BJ (cell line): ENCODE data around the gene ZNF208. TPM values are rescaled to one million over a fixed set of nuclear protein-coding genes. Genes with fewer than 3 reads are reported as not detected.
"Not testable (repeated sequence)": the region's sequence is repeated elsewhere in the genome, so short reads cannot be mapped to it uniquely, and the experiment has no call there.

Experiments
- CTCF ChIA-PET: fragments of 350-600 bp; formaldehyde crosslinking; extraction: SDS; loops from one replicate; lab custom pipeline; 2021; ENCODE audit warnings: antibody characterized with exemption, inconsistent platforms; lab: Yijun Ruan, JAX
- POLR2A ChIA-PET: fragments of 300-600 bp; sonication (Branson Sonifier 250); formaldehyde crosslinking; extraction: SDS; loops from one replicate; lab custom pipeline; 2021; ENCODE audit warnings: antibody characterized with exemption; lab: Charles Lee
- DNase-seq: peaks from one replicate; pipeline ENCODE4 v3.0.0-alpha.2; 2011; ENCODE audit warnings: low read depth
- H3K27me3 ChIP-seq: 2 replicates; pipeline ENCODE4 v1.6.0; 2011; ENCODE audit warnings: low read length; ENCODE audit not compliant: control insufficient read depth, insufficient read depth
- H3K36me3 ChIP-seq: 2 replicates; pipeline ENCODE4 v1.5.1; 2011; ENCODE audit warnings: low read length; ENCODE audit not compliant: control insufficient read depth, insufficient read depth
- H3K4me3 ChIP-seq: 2 replicates; pipeline ENCODE4 v1.5.1; 2011; ENCODE audit warnings: low read depth, mild to moderate bottlenecking, control low read depth, low read length
- CTCF ChIP-seq: IDR thresholded peaks from 2 replicates; pipeline ENCODE4 v1.5.1; 2011; ENCODE audit warnings: low read depth, mild to moderate bottlenecking, control low read depth, inconsistent platforms, low read length, moderate library complexity; ENCODE audit not compliant: insufficient read depth
- polyA plus RNA-seq: library from polyadenylated mRNA; depleted of rRNA; stranded (reverse); fragments of >200 nt; gene quantifications from 2 replicates; pipeline ENCODE4 v1.2.3, GENCODE V29; 2011

Gene ZNF208
- polyA plus RNA-seq, 1 experiment = not detected

DNA sequence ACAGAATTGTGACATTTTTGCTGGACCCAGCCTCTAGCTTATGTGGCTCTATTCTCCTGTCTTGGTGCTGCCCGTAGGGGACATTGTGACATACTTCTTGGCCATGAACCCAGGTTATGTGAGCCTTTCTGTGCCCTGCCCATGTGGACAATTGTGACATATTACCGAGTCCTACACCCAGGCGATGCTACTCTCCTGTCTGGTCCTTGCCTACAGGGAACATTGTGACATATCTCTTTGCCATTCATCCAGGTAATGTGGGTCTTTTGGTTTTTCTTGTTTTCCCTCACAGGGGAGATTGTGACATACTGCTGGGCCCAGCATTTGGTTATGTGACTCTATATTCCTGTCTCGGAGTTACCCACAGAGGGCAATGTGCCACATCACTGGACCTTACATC lies 103.2 kb downstream of the ZNF208 start:
- ChIA-PET CTCF (no interaction called here), POLR2A (no interaction called here)
- no peak overlapping the region for H3K4me3 ChIP-seq
- no peaks in the 10 kb centered on the region for H3K36me3 ChIP-seq
- no peak for TF ChIP-seq CTCF
- no peaks in the 10 kb centered on the region for H3K27me3 ChIP-seq
- no peak for DNase-seq

DNA sequence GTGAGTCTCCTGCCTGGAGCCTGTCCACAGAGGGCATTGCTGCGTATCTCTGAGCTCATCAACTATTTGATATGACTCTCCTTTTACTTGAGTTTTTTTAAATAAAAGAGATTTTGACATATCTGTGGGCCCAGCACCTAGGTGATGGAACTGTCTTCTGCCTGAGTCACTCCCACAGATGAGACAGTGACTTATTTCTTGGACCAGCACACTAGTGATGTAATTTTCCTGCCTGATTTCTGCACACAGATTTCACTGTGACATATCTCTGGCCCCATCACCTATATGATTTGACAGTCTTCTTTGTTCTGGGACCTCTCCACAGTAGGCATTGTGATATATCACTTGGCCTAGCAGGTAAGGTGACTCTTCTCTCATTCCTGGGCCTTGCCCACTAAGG lies 108.2 kb downstream of the ZNF208 start:
- no peak for DNase-seq
- Histone ChIP-seq H3K36me3 (no peaks in the 10 kb centered on the region), H3K4me3 (no peak overlapping the region), H3K27me3 (no peaks in the 10 kb centered on the region)
- ChIA-PET POLR2A (no interaction called here), CTCF (no interaction called here)
- TF ChIP-seq CTCF = no peak

DNA sequence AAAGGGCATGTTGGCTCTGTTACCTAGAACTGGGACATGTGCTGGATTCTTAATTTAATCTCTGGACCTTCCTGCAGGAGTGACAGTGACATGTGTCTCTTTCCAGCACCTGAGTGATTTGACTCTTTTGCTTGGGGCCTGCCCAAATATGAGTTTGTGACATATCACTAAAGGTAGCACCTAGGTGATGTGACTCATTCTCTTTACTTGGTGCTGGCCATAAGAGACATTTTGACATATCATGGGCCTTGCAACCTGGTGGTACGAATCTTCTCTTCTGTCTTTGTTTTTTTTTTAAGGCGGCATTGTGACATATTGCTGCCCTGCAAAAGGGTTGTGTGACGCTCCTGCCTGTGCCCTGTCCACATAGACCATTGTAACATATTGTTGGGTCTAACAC lies 108.9 kb downstream of the ZNF208 start:
- no peaks in the 10 kb centered on the region for H3K36me3 ChIP-seq
- POLR2A ChIA-PET = no interaction called here
- CTCF ChIA-PET = no interaction called here

DNA sequence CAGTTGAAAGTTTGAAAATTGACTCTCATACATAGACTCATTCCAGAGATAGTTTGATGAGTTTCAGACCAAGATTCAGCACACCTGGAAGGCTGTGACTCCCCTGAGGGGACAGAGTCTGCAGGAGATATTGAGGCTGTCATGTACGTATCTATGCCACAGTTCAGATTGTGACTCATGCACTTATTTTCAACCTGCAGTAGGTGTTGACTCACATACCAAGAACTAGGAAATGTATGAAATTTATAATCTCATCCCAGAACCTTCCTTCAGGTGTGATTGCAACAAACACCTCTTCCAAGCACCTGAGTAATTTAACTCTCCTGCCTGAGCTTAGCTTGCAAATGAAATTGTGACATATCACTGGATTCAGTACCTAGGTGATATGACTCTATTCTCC lies 110.3 kb downstream of the ZNF208 start:
- no peak overlapping the region for H3K4me3 ChIP-seq
- ChIA-PET CTCF (no interaction called here), POLR2A (no interaction called here)
- no peaks in the 10 kb centered on the region for H3K36me3 ChIP-seq
- DNase-seq = no peak
- no peaks in the 10 kb centered on the region for H3K27me3 ChIP-seq
- TF ChIP-seq CTCF = no peak

More for the DNA sequence above, 108.9 kb downstream of the ZNF208 start:
- DNase-seq = no peak
- TF ChIP-seq CTCF = no peak
- H3K27me3 ChIP-seq = no peaks in the 10 kb centered on the region
- H3K4me3 ChIP-seq = no peak overlapping the region

DNA sequence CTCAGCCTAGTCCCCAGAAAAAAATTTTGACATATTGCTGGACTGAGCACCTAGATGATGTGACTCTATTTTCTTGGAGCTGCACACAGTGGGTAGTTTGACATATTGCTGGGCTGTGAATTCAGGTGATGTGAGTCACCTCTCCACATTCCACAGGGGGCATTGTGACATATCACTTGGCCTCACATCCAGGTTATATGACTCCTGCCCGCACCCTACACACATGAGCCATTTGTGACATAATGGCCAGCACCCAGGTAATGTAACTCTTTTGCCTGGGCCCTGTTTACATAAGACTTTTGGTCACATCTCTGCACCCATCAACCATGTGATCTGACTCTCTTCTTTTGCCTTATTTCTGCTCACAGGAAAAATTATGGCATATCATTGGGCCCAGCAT lies 119.7 kb downstream of the ZNF208 start:
- no peak for DNase-seq
- no peaks in the 10 kb centered on the region for H3K27me3 ChIP-seq
- ChIA-PET POLR2A (no interaction called here), CTCF (no interaction called here)
- H3K4me3 ChIP-seq = no peak overlapping the region
- TF ChIP-seq CTCF = no peak
- no peaks in the 10 kb centered on the region for H3K36me3 ChIP-seq

DNA sequence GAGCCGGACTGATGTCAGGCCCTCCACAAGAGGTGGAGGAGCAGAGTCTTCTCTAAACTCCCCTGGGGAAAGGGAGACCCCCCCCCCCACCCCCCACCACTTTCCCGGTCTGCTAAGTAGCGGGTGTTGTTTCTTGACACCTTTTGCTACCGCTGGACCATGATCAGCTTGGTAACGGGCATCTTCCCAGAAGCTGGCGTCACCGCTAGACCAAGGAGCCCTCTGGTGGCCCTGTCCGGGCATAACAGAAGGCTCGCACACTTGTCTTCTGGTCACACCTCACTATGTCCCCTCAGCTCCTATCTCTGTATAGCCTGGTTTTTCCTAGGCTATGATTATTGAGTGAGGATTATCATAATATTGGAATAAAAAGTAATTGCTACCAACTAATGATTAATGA lies 120.7 kb downstream of the ZNF208 start:
- POLR2A ChIA-PET = not testable (repeated sequence)

GRCh38 chr19:21885516-21885915 lies 125.2 kb downstream of the ZNF208 start:
- POLR2A ChIA-PET = not testable (repeated sequence)

More for the DNA sequence above, 120.7 kb downstream of the ZNF208 start:
- DNase-seq, CTCF ChIA-PET, H3K27me3 ChIP-seq, H3K36me3 ChIP-seq, H3K4me3 ChIP-seq: not testable (repeated sequence)

DNA sequence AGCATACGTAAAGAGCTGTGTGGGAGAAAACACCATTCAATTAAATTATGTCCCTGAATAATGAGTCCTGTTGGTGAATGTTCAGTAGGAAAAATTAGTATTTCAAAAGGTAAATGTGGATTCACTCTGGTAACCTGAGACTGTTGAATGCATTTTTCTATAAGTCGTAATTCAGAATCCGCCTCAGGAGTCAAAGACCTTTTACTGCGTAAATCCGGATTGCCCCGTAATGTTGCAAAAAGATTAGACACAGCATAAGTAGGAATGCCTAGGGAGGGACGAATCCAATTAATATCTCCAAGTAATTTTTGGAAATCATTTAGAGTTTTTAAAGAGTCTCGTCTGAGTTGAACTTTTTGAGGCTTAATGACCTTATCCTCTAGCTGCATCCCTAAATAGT lies 126.0 kb downstream of the ZNF208 start:
- CTCF ChIA-PET, H3K27me3 ChIP-seq, H3K36me3 ChIP-seq, DNase-seq, H3K4me3 ChIP-seq, POLR2A ChIA-PET: not testable (repeated sequence)

More at GRCh38 chr19:21885516-21885915, 125.2 kb downstream of the ZNF208 start:
- CTCF ChIA-PET, H3K27me3 ChIP-seq, H3K4me3 ChIP-seq, DNase-seq, H3K36me3 ChIP-seq: not testable (repeated sequence)
